Prostate gland (tissue), 2 donors: ENCODE results near the gene HMX3.

ENCODE experiments used
- CTCF ChIP-seq, 4 experiments: fragments of 200-600 bp in 2 of 4; fragments of 450-650 bp in 2 of 4; sonication (generic) in 2 of 4; IDR thresholded peaks; 1 replicate in 3 of 4; 2 replicates in 1 of 4; pipeline ENCODE4 v1.5.1; 2016 to 2019; ENCODE audit warnings: antibody characterized with exemption in 4 of 4, mild to moderate bottlenecking in 2 of 4, moderate library complexity in 2 of 4
- POLR2AphosphoS5 ChIP-seq: sonication (generic); formaldehyde crosslinking; IDR thresholded peaks from one replicate; pipeline ENCODE4 v1.6.1; 2017; ENCODE audit warnings: antibody characterized with exemption

DNA sequence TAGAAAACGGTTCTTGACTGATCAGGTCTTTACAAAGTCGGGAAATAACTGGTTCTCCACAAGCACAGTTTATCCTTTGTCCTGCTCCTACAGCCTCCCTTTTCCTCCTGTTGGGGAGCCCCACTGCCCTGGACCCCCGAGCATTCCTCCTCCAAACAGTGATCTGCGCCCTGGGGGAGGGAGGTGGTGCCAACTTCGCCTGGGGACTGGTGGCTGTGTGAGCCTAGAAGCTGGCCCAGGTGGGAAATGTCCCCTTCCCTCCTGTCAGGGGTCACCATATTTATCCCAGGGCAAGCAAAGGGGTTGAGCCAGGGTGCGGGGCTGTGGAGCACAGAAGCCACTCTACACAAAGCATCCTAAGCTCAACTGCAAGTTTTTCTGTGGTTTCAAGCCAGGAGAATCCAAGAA is 5.2 kb downstream of the HMX3 start:
- TF ChIP-seq POLR2AphosphoS5 = no peak
- TF ChIP-seq CTCF (IDR thresholded peaks at IDR 0.05) = no peak
